GM12864 (cell line): ENCODE results near the gene DLL1.

ENCODE experiments used
- DNase-seq: peaks from one replicate; pipeline ENCODE4 v3.0.0-alpha.2; 2011; ENCODE audit warnings: low read depth
- H3K4me3 ChIP-seq: 2 replicates; pipeline ENCODE4 v1.5.1; 2011; ENCODE audit warnings: mild to moderate bottlenecking, low read depth, low read length, control low read depth
- TF ChIP-seq, protein P1 (sequence below): IDR thresholded peaks from 2 replicates; pipeline ENCODE4 v1.5.1; 2011; ENCODE audit warnings: low read depth, mild to moderate bottlenecking, moderate library complexity, low read length, control low read depth, inconsistent platforms; ENCODE audit errors: missing control alignments

Gene DLL1

DNA sequence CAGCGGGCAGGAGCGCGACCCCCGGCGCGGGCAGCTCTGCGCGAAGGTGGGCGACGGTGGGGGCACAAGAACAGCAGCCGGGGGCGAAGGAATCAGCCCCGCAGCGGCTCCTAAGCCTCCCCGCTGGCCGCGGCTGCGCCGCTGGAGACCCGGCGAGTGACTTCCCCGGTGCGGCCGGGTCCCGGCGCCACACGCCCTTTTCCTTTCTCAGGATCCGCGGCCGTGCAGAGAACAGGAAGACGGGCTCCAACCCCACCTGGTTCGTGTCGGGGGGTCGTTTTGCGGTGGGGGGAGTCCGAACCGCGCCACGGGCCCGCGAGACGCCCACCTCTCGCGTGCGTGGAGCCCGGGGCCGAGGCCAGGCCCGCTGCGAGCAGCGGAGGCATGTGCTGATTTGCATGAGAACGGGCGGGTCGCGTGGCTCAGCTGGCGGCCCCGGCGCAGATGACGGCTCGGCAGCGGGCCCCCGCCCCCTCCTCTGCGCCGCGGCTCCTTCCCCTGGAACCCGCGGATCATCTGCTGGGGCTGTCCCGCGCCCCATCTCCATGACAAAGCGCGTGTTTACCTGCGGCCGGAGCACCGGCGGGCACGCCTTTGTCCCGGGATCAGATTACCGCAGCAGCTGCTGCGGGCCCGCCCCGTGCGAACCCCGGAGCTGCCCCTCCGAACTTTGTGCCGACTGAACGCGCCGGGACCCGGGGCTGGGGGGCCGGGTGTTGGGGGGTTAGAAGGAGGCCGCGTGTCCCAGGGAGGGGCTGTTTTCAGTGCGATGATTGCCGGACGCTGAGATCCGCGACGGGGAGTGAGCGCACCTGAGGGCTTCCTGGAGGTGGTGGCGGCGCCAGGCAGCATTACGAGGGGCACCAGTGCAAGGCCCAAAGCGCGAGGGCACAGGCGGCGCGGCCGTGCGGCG, 4.9 kb upstream of the DLL1 start:
- TF ChIP-seq, protein P1, sequence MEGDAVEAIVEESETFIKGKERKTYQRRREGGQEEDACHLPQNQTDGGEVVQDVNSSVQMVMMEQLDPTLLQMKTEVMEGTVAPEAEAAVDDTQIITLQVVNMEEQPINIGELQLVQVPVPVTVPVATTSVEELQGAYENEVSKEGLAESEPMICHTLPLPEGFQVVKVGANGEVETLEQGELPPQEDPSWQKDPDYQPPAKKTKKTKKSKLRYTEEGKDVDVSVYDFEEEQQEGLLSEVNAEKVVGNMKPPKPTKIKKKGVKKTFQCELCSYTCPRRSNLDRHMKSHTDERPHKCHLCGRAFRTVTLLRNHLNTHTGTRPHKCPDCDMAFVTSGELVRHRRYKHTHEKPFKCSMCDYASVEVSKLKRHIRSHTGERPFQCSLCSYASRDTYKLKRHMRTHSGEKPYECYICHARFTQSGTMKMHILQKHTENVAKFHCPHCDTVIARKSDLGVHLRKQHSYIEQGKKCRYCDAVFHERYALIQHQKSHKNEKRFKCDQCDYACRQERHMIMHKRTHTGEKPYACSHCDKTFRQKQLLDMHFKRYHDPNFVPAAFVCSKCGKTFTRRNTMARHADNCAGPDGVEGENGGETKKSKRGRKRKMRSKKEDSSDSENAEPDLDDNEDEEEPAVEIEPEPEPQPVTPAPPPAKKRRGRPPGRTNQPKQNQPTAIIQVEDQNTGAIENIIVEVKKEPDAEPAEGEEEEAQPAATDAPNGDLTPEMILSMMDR = no peak
- DNase-seq = no peak
- peak overlapping the region; percentile 51 for H3K4me3 ChIP-seq

DNA sequence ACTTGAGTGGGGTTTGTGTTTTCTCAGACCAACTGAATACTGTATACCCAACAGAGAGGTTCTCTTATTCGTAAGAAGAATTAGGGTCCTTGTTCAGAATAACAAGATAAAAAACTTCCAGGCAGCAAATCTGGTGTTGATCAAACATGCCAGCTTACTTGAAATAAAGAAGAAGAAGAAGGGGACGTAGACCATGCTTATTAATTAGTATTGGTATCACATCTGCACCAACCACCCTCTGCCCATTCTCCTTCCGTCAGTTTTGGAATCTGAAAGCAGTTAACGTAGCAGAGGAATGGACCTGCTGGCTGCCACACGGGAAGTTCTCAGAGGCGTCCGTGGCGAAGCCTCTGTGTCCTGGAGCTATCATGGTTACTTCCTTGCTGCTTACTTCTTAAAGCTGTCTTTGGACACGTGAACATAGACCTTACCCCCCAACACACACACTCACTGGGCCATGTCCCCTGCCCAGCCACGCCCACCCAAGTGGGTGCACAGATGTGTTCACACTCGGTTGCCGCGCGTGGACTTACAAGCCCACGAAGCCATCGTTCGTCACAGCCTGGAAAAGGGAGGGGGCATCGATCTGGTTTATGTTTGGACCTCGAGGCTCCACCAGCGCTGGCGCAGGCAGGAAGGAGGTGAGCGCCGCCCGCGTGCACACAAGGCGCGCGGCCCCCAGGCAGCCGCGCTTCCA, 4.1 kb upstream of the DLL1 start:
- no peak for DNase-seq
- peak overlapping the region; percentile 51 for H3K4me3 ChIP-seq

GRCh38 chr6:170294298-170294730, 3.4 kb upstream of the DLL1 start:
- H3K4me3 ChIP-seq = no peak overlapping the region
- TF ChIP-seq, protein P1 = no peak
- no peak for DNase-seq

More for the DNA sequence above, 4.1 kb upstream of the DLL1 start:
- TF ChIP-seq, protein P1 = no peak

- TF ChIP-seq, protein P1 = no peak
- DNase-seq = no peak
- no peak overlapping the region for H3K4me3 ChIP-seq
Observed at GRCh38 chr6:170293341-170294231, 2.7 kb upstream of the DLL1 start.

DNA sequence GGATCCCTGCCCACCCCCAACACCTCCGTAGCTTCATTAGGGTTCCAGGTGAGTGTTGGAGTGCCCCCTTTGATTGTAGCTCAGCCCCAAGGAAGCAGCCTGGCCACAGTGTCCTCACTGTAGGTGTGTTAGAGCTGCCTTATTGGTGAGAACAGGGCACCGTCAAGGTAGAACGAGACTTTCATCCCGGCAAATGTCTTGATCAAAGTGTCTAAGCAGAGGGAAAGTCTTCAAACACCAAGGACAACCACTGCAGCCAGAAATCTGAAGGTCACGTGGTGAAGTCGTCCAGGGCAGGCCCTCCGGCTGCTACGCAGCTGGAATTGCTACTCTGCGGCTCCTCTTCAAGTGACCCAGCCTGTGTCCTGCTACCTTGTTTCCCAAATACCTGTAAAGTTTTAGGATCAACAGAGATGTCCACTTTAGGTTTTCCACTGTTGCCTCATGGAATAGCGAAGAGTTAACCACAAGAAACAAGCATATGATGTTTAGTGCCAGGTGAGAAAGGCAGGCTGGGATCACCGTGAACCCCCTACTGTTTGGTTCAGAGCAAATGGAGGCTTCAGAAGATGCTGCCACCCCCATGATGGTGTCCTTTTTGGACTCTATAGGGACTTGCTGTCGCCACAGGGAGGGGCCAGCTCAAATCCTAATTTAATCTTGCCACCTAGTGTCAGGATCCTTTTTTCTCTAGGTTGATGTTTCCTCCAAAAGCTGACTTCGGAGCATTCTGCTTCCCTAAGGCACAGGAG, 1.7 kb upstream of the DLL1 start:
- no peak overlapping the region for H3K4me3 ChIP-seq
- TF ChIP-seq, protein P1 = no peak
- no peak for DNase-seq

GRCh38 chr6:170292111-170292406, 1.2 kb upstream of the DLL1 start:
- DNase-seq = no peak
- peak overlapping the region; percentile 6; the same call in 1 of the 2 replicates for H3K4me3 ChIP-seq
- TF ChIP-seq, protein P1 = no peak
